Left ventricle myocardium superior (tissue), 1 donor: Measurements from ENCODE around the gene CDK14. TPM values are rescaled to one million over a fixed set of nuclear protein-coding genes. Genes with fewer than 3 reads are reported as not detected.

Experiments used
- total RNA-seq: library from RNA; stranded (reverse); fragmentation: NEBNext Ultra II Directional; extraction: Animal tissue kit (Norgen Biotek cat#: 25700); gene quantifications from one replicate; pipeline ENCODE4 v1.2.1, GENCODE V29; 2021
- donor health status: DM: no; HTN: yes; CAD: no; lungs with severe emphysema.

Gene CDK14
- total RNA-seq, 1 donor from 2014 or later = 23.9 TPM

Other genes starting within 250 kb of the CDK14 start
- 25.9 TPM for gene GTPBP10, start 249.6 kb upstream of the CDK14 start, total RNA-seq
- gene CLDN12, start 192.9 kb upstream of the CDK14 start, total RNA-seq = 34.0 TPM
- gene PTTG1IP2, start 126.7 kb upstream of the CDK14 start, total RNA-seq = not detected